Right renal pelvis (tissue), 4 donors: Measurements from ENCODE around the gene CSRP3. TPM values are rescaled to one million over a fixed set of nuclear protein-coding genes. Genes with fewer than 3 reads are reported as not detected.

Source experiments
- DNase-seq, 4 donors: peaks; one replicate each; pipeline ENCODE4 v3.0.0-alpha.2; 2013; ENCODE audit warnings: low read depth in 4 of 4, low spot score in 3 of 4, missing footprints in 1 of 4
- polyA plus RNA-seq, 4 donors: library from polyadenylated mRNA; unstranded; fragments of 120-200 nt; gene quantifications; one replicate each; pipeline ENCODE4 v1.2.1, GENCODE V29; 2013; ENCODE audit not compliant: insufficient read length in 4 of 4

CSRP3 gene
- polyA plus RNA-seq, 4 donors: 0.27 TPM; not detected in 3

DNA sequence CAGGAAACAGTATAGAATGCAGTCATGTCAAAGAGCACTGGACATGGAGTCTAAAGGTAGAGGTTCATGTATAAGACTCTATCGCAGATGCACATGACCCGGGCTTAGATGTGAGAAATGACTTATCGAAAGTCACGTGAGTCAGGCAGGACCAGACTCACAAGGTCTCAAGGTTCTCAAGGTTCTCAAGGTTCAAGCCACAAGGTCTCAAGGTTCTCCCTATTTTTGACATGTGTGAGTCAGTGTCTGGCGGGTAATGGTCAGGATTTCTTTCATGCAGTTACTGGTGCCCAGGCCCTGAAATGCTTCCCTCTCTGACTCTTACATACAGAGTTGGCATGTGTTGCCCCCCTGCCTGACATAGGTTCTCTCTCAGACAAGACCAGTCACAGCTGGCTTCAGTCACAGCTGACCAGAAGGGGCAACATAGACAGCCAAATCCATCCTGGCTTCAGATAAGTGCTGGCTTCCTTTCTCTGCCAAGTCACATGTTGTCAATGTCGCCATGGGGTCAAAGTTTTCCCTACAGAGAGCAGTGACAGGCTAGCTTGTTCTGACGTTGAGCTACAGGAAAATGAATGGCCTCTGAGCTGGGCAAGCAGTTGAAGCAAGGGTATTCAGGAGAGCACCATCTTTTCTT is 10.1 kb downstream of the CSRP3 start:
- no peak for DNase-seq

DNA sequence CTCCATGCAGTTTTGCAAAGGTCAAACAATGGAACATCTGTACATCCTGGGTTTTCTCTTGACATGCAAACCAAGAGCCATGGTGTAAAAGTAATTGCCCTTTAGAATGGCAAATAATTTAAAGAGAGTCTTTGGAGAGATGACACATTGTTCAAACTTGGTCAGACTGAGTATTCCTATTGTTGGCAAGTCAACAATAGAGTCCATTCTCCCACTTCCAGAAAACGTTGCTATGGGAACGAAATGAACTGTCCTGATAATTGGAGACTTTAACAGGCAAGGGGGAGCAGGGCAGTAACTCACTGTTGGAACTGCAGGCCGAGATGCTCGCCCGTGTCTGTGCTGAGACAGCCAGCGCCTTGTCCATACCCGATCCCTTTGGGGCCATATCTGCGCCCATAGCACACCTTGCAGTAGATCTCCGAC is 13.9 kb downstream of the CSRP3 start:
- no peak for DNase-seq

DNA sequence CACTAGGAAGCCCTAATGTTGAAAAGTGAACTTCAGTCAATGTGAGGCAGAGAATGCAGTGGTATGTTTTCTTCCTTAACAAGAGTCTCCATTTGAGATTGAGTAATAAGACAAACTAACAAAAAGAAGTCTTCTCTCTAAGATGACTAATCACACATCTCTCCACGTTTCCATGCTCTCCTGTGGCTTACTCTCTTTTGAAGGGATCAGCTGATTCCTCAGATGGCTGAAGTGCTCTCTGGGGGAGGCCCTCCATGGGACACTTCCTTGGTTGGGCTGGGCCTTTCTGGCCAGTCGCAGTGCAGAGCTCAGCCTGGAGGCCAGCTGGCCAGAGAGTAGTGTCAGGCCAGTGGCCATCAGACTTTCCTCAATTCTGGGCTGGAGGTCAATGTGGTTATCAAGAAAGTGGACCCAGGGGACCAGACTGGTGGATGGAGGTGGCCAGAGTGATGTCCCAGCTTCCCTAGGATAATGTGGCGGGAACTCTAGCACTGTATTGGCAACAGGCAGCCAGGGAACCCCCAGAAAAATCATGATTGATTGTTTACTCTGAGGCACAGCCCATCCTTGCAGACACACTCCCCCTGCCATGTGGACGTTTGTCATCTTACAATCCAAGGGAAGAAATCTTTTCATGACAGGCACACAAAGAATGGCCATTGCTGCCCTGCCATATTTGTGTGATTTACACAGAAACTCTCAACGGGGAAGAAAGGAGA is 14.5 kb downstream of the CSRP3 start:
- DNase-seq: no peak

DNA sequence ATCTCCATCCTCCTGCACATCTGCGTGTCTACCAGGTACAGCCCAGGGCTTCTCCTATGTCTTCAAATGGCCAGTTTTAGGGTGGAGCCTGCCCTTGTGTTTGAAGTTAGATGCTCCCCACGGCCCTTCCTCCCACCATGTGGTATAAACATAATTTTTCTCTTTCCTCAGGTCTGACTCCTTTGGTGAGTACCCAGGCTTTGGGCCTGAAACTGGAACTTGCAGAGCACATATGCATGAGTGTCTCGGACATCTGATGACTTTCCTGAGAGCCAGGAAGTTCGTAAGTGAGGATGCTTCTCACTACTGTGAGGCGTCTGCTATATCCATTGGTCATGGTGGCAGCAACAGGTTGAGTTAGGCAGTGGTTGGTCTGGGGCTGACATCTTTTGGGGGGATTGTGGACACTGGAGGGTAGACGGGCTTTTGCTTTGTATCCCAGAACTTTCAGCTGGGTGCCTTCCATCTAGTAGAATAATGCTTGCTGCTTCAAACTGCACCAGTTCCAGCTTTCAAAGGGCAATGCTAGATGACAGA is 16.2 kb downstream of the CSRP3 start:
- no peak for DNase-seq

DNA sequence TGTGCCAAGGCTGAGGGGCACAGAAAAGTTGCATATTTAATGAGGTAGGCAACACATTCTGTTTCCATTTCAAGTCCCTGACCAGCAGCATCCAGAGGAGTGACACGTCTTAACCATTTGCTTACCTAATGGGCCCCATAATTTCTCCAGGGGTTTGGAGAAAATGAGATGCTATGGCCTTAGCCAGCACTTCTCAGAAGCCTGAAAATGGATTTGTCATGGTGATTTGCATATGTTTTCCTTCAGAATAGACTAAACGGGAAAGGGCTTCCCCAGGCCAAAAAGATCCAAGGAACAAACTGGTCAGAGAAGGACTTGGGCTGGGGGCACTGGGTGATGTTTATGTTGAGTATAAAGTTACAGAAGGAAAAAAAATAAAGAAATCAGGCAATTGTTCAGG is 16.7 kb downstream of the CSRP3 start:
- no peak for DNase-seq

DNA sequence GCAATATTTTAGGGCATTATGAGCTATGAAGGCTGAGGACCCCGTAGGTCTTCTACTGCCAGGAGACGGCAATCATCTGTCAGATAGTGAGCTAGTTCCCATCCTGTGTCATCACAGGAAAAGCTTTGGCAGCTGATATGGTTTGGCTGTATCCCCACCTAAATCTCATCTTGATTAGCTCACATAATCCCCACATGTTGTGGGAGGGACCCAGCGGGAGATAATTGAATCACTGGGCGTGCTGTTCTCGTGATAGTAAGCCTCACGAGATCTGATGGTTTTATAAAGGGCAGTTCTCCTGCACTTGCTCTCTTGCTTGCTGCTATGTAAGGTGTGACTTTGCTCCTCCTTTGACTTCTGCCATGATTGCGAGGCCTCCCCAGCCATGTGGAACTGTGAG is 18.1 kb downstream of the CSRP3 start:
- DNase-seq: no peak

DNA sequence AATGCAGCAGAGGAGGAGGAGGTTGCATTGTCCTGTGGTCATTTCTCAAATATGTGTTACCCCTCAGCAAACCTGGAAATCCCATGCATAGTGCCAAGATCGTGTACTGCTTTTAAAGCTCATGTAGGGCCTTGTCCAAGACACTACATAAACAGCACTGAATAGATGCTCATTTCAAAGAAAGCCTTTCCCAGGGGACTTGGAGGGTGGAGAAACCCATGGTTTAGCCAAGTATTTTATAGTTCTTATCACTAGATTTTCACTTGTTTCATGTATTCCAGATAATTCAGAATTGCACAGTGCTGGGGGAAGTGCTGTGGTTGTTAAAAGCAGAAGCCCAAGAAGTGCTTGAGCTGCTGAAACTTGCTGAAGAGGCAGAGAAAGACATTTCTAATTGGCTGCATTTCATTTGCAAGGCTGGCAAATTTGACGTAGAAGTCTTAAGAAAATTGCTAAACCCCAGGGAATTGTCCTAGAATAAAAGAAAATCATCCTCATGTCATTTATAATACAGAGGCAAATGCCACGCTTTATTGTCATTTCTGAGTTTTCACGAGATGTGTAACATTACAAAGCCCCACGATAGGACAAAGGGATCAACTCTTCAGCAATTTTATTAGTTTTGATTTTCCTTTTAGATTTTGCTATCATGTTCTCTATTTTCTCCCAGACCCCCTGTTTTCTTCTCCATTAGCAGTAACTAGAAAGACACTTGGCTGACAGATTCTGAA is 20.1 kb downstream of the CSRP3 start:
- DNase-seq: no peak

DNA sequence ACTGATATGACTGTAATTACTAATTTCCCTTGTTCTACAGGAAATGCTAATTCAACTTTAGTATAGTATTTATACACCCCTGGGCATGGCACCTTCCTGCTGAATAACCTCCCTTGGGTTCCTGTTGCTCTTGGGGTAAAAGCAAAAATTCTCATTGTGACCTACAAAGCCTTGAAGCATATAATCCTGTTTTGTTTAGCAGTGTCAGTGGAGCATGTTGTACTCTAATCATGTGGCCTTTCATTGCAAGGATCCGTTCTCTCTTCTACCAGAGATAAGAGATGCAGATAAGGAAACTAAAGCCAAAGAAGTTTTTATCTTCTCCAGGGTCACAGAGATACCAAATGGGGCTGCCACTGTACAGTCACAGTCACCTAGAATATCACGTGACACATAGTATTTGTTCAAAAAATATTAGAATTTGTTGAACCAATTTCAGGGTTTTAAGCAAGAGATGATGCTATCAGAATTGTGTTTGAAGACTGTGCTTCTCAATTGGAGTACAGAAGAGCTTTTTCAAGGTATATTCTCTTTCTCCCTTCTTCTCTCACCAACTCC is 25.1 kb downstream of the CSRP3 start:
- no peak for DNase-seq

DNA sequence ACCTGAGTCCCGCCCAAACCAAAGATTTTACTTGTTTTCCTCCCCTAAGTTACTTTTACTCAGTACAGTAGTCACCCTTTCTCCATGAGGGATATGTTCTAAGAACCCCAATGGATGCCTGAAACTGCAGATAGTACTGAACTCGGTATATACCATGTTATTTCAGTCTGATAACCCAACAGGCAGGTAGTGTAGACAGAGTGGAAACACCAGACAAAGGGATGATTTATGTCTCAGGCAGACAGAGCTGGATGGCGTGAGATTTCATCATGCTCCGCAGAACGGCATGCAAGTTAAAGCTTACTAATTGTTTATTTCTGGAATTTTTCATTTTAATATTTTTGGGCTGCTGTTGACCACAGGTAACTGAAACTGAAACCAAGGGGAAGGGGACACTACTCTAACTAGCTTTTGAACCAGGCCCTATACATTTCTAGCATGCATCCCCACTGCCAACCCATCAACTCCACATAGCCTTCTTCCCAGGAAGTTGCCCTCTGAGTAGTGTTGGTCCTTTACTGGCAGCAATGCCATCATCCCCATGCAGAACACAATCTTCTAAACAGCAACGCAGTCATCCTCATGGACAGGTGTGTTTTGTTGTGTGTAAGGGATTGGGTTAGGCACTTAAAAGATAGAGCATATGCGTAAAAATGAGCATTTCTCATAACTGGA is 27.7 kb downstream of the CSRP3 start:
- DNase-seq: no peak

DNA sequence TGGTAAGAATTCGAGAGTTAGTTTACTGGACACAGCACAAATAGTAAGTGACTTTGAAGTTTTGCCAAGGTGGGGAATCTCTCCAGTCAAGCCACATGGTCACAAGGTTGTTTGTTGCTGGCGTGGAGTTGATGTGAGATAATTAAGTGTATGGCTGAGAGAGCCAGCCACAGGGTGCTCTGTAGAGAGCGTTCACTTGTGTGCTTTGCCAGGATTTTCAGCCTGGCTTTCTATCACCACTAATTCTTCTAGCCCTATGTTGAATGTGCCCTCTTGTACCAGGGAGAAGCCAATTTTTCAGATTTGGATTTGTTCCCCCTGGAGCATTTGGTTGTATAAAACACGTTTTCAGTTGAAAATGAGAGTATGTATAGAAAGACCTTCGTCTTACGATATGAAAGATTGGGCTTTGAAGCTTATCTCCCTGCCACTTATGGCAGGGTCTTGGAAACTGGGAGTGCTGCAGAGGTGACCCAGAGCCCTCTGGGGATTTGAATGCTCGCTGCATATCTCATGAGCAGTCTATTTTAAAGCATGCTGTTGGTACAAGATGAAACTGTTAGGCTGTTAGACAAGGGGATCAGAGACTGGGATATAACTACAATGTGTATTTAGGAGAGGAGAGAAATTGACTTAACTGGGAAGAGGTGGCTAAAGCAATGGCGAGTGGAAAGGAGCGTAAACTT is 28.6 kb downstream of the CSRP3 start:
- no peak for DNase-seq

DNA sequence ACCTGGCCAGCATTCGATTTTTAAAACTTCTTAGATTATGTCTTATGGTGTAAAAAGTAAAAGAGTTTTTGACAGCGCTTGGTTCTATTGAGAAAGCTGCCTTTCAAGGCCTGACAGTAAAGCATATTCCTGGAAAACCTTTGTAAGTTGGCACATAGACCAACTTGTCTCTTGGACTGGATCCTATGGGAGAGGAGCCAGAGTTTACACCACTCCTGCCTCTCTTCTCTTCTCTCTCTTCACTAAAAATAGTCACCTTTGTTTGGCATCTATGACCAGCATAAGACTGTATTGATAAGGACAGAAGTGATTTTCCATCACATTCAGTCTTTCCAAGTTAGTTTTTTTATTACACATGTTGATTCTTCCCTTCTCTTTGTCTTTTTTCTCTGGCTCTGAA is 33.7 kb downstream of the CSRP3 start:
- no peak for DNase-seq

DNA sequence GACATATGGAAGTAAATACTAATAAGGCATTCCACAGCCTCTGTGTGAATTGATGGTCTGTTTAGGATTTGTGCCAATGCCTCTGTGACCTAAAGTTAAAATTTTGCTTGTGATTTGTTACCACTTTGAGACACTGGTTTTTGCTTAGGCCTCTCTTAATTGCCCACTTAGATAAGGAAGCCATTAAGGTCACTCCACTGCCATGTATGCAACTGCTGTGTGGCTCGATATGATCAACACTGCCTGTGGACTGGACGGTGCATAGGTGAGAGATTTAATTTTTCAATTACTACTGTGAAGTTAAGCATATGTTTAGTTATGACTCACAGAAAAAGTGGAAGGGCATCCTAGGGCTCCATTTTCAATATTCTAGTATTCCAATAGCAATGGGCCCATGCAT is 36.9 kb downstream of the CSRP3 start:
- DNase-seq: no peak

DNA sequence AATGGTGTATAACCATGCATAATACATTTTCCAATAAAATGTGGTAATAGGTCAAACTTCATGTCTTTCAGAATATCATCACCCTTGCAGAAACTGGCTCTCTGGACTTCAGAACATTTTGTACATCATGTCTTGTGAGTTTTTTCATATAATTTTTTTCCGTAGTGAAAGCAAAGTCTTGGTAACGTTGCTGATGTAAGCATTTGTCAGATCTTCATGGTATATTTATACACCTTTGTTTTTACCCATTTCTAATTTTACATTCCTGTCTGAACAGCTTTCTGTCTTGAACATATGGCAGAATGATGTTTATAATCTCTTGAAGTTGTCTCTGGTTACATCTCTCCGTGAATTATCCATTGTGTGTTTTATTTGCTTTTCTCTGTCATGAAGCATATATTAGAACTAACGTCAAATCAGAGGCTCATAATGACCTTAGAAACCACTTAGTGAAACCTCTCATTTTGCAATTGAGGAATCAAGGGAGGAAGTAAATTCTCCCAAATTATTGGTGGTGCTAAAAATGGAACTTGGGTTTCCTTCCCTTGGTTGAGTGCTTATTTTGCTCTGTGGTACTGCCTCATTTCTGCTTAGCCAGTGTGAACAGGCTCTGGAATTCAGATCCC is 37.4 kb downstream of the CSRP3 start:
- DNase-seq: no peak

DNA sequence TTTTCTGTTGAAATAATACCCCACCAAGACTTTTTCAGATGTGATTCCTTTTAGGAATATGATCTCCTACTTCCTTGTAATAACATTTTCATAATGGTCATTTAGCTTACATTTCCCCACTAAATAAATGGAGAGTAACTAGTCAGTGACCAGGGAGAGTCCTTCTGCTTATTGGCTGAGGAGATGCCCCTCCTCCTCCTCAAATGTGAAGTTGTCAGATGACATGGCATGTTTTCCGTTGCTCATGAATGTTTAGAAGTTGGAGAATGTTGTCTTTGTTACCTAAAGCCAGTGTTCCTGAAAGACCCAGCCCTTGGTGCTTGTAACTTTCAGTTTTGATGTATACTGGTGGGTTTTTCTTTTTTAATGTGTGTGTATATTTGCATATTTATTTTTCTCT is 38.2 kb downstream of the CSRP3 start:
- DNase-seq: no peak

DNA sequence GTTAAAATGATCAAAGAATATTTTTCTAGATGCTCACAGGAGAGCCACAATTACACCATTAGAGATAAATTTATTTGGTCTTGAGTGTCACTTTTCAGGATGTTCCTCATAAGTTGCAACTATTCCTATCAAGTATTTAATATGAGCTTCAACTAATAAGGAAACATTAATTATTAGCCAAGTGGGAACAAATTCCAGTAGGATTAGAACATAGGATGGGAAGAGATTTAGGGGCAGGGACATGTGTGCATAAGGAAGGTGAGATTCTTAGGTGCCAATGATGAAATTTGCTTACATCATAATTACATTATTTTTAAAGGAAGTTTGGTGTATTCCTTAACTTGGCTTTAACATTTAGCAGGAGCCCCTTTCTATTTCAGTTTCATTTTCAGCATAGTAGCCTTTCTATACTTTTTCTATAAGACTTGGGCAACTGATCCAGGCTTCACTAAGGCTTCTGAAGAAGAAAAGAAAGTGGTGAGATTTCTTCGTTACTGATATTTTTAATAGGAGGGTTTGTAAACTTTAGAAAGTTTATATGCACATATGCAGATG is 38.8 kb downstream of the CSRP3 start:
- DNase-seq: no peak

DNA sequence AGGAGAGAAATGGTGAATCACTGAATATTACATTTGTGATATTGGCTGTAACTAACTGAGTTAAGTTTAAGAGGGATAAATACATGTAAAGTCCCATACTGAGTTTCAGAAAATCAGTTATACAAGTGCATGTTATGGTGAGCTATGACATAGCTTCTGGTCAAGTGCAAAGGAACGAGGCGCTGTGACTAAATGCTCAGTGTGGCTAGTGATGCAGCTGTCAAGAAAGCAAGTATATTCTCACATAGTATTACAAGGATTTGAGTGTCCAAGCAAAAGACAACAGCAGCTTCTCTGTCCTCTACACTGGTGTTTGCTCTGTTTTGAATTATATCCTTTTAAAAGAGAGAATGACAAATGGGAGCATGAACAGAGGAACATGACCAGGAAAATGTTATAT is 40.1 kb downstream of the CSRP3 start:
- DNase-seq: no peak

DNA sequence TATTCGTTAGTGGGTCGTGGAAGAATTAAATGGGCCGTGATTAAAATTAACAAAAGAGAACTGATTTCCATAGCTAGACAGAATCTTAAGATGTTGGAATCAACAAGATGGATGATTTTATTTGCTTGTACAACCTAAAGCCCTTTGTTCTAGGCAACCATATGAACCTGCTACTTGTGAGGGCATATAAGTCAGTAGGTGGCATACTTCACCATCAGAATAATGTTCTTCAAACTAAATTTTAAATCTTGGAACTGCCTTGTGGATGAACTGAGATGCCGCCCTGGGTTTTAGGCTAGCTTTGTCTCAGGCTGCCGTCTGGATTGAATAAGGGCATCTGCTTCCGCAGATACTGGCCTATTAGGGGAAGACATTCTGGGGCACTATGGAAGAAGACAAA is 40.9 kb downstream of the CSRP3 start:
- DNase-seq: no peak

DNA sequence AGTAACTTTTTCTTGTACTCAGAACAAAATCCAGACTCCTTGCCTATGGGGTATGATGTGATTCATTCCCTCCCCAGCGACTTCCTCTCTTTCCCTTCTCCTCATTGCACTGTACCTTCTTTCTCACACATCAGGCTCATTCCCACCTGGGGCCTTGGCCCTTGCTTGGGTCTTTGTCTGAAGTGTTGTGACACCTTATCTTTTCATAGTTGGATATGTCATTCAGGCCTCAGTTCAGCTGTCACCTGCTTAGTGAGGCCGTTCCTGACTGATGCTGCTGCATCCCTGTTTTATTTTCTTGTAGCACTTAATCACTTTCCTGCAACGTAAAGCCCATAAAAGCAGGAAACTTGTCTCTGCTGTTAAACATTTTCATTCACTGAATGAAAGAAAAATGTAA is 44.9 kb downstream of the CSRP3 start:
- no peak for DNase-seq

DNA sequence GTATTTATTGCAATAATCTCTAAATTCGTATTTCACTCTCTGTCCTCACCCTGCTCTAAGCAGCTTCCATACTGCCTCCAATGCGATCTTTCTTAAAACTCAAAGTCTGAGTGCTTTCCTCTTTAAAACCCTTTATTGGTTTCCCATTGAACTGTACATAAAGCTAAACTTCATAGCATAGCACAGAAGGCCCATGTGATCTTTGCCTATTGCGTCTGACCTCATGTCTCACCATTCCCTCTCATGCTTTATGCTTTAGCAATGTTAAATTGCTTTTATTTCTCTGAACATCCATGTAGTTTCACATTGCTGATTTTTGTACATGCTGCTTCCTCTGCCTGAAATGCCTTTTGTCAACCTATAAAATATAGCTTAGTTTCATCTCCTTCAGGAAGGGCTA is 56.5 kb downstream of the CSRP3 start:
- DNase-seq: no peak
